Measurements from ENCODE around the gene TMX4. TPM values are rescaled to one million over a fixed set of nuclear protein-coding genes. Genes with fewer than 3 reads are reported as not detected.

TMX4 gene
- total RNA-seq, 2 donors from 2014 or later = 57.0 to 236 TPM

- intact Hi-C loops (cut with DNase I) = no loop called here
- peak overlapping the region; percentile 90 to 92 for H3K4me3 ChIP-seq
- no peaks in the 10 kb centered on the region for H3K36me3 ChIP-seq
- 0% methylated on average over 3 of the region's 3 CpGs for WGBS
- DNase-seq (ENCODE audit: low spot score) = no peak
- no peaks in the 10 kb centered on the region for H3K9me3 ChIP-seq
- H3K4me1 ChIP-seq (replicated peaks) = no peaks in the 10 kb centered on the region
- H3K27me3 ChIP-seq (replicated peaks; ENCODE audit: insufficient read depth) = no peaks in the 10 kb centered on the region
- H3K27ac ChIP-seq = peak overlapping the region; percentile 96 to 97
- TF ChIP-seq POLR2AphosphoS5 (IDR thresholded peaks at IDR 0.05) = no peak
- no peak for TF ChIP-seq CTCF (IDR thresholded peaks at IDR 0.05)
- no peak for TF ChIP-seq POLR2A (IDR thresholded peaks at IDR 0.05)
Observed at GRCh38 chr20:8019998-8020247, 362 bp upstream of the TMX4 start.

- intact Hi-C loops (cut with DNase I) = no loop called here
- no peaks in the 10 kb centered on the region for H3K9me3 ChIP-seq
- H3K4me3 ChIP-seq = peak overlapping the region; percentile 90 to 92
- no peaks in the 10 kb centered on the region for H3K27me3 ChIP-seq (replicated peaks; ENCODE audit: insufficient read depth)
- TF ChIP-seq POLR2AphosphoS5 (IDR thresholded peaks at IDR 0.05) (peak; percentile 35), CTCF (IDR thresholded peaks at IDR 0.05) (peak in 2 of 4 experiments; percentile 39 to 55), POLR2A (IDR thresholded peaks at IDR 0.05) (peak; percentile 10)
- no peaks in the 10 kb centered on the region for H3K4me1 ChIP-seq (replicated peaks)
- DNase-seq (ENCODE audit: low spot score) = no peak
- peak overlapping the region; percentile 96 to 97 for H3K27ac ChIP-seq
- under 1% methylated on average over 23 of the region's 23 CpGs for WGBS
- no peaks in the 10 kb centered on the region for H3K36me3 ChIP-seq
Observed at GRCh38 chr20:8018958-8019245, 659 bp downstream of the TMX4 start.

GRCh38 chr20:8012724-8013123, 6.8 kb downstream of the TMX4 start:
- no peak for DNase-seq (ENCODE audit: low spot score)
- intact Hi-C loops (cut with DNase I) = no loop called here
- Histone ChIP-seq H3K4me3 (no peak overlapping the region), H3K27ac (no peak overlapping the region), H3K4me1 (replicated peaks) (no peaks in the 10 kb centered on the region), H3K9me3 (no peaks in the 10 kb centered on the region), H3K27me3 (replicated peaks; ENCODE audit: insufficient read depth) (no peaks in the 10 kb centered on the region), H3K36me3 (no peaks in the 10 kb centered on the region)
- WGBS = 97% methylated on average over 1 of the region's 1 CpG
- TF ChIP-seq CTCF (IDR thresholded peaks at IDR 0.05) (no peak), POLR2A (IDR thresholded peaks at IDR 0.05) (no peak), POLR2AphosphoS5 (IDR thresholded peaks at IDR 0.05) (no peak)

- TF ChIP-seq POLR2AphosphoS5 (IDR thresholded peaks at IDR 0.05) = no peak
- TF ChIP-seq CTCF (IDR thresholded peaks at IDR 0.05) = no peak
- TF ChIP-seq POLR2A (IDR thresholded peaks at IDR 0.05) = no peak
- WGBS = 81% methylated on average over 2 of the region's 2 CpGs
- intact Hi-C loops (cut with DNase I) = no loop called here
Observed at GRCh38 chr20:8008733-8009132, 10.8 kb downstream of the TMX4 start.

GRCh38 chr20:8007490-8007889, 12.1 kb downstream of the TMX4 start:
- no peaks in the 10 kb centered on the region for H3K9me3 ChIP-seq
- H3K27ac ChIP-seq = no peak overlapping the region
- WGBS = 100% methylated on average over 1 of the region's 1 CpG
- DNase-seq (ENCODE audit: low spot score) = no peak
- TF ChIP-seq CTCF (IDR thresholded peaks at IDR 0.05) = no peak
- no peak for TF ChIP-seq POLR2A (IDR thresholded peaks at IDR 0.05)
- TF ChIP-seq POLR2AphosphoS5 (IDR thresholded peaks at IDR 0.05) = no peak
- no peaks in the 10 kb centered on the region for H3K27me3 ChIP-seq (replicated peaks; ENCODE audit: insufficient read depth)
- intact Hi-C loops (cut with DNase I) = no loop called here
- no peaks in the 10 kb centered on the region for H3K4me1 ChIP-seq (replicated peaks)
- no peaks in the 10 kb centered on the region for H3K36me3 ChIP-seq
- H3K4me3 ChIP-seq = no peak overlapping the region

More at GRCh38 chr20:8008733-8009132, 10.8 kb downstream of the TMX4 start:
- no peak for DNase-seq (ENCODE audit: low spot score)
- no peaks in the 10 kb centered on the region for H3K4me1 ChIP-seq (replicated peaks)
- H3K9me3 ChIP-seq = no peaks in the 10 kb centered on the region
- no peak overlapping the region for H3K27ac ChIP-seq
- H3K4me3 ChIP-seq = no peak overlapping the region
- H3K27me3 ChIP-seq (replicated peaks; ENCODE audit: insufficient read depth) = no peaks in the 10 kb centered on the region
- no peaks in the 10 kb centered on the region for H3K36me3 ChIP-seq

Data from prostate gland (tissue), 2 donors.